GM19455 (cell line): Measurements from ENCODE around the gene JUNB.

Experiments used
- ATAC-seq: cut with Tn5 transposase; IDR thresholded peaks from one replicate; pipeline ENCODE4 v1.9.1; 2021; ENCODE audit not compliant: unreplicated experiment

Gene JUNB

GRCh38 chr19:12840091-12841079, 49.1 kb downstream of the JUNB start:
- no peak for ATAC-seq

GRCh38 chr19:12841094-12841493, 49.8 kb downstream of the JUNB start:
- ATAC-seq: no peak

GRCh38 chr19:12842511-12842910, 51.2 kb downstream of the JUNB start:
- no peak for ATAC-seq
